ENCODE data around the gene NAA80. TPM values are rescaled to one million over a fixed set of nuclear protein-coding genes. Genes with fewer than 3 reads are reported as not detected.
A peak's percentile ranks its signal among the peaks of the same experiment; 100 is the strongest.

The NAA80 gene
- total RNA-seq, 2 donors from 2014 or later, result 4.4 to 11.2 TPM

DNA sequence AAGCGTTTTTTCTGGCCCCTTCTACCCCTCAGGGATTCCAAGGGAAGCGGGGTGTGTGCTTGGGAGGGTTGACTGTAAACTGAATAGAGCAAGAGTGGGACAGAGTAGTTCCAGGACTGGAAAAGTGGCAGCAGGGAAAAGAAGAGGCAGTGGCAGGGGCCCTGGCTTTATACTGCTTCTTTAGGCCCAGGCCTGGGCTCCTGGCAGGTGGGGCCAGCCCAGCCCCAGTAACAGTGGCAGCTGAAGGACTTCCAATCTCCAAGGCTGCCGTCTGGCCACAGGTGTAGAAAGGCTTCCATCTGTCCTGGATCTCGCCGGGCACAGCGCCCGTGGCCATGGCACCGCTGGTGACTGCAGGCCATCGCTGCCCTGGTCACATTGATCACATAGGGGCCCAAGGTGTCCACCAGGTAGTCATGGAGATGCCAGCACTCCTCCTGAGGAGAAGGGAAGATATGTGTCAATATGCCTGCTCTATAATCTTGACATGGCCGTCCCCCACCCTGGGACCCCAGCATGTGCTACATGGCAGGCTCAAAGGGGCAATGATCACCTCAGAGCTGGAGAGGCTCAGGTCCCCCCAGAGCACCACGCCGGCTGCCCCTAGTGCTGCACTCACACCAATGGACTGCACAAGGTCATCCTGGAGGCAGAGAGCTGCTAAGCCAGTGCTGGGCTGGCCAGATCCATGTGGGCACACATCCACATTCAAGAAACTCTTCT is 6.0 kb downstream of the NAA80 start:
- Histone ChIP-seq H3K4me3 (no peak overlapping the region), H3K4me1 (peaks cover 38% of the 10 kb centered on the region), H3K36me3 (replicated peaks in 1 of 2; ENCODE audit: insufficient read depth in 1 of 2, low read depth in 2 of 2) (peaks cover 4 to 18% of the 10 kb centered on the region in 2 donors), H3K27me3 (no peaks in the 10 kb centered on the region), H3K27ac (peak overlapping the region; percentile 65 to 99 (median 94)), H3K9me3 (no peaks in the 10 kb centered on the region)
- ATAC-seq (no peak), DNase-seq (peak in 3 of 4 donors; percentile 53 to 67 (median 59))
- WGBS, 2 donors, result 30 to 41% methylated on average over 8 to 12 of the region's 12 CpGs
- intact Hi-C loops (cut with DNase I), result no loop called here
- no peak for TF ChIP-seq CTCF (IDR thresholded peaks at IDR 0.05)
- TF ChIP-seq POLR2A (IDR thresholded peaks at IDR 0.05), result no peak

GRCh38 chr3:50292159-50293078 is 6.8 kb downstream of the NAA80 start, which contains the start of gene IFRD2:
IFRD2 (minus strand) TSS chr3:50292429; CDS start chr3:50292274, 155 bp downstream.
- TF ChIP-seq CTCF (IDR thresholded peaks at IDR 0.05) (no peak), POLR2A (IDR thresholded peaks at IDR 0.05) (peak; percentile 68 to 85 (median 78))
- WGBS, 2 donors, result 1 to 6% methylated on average over 4 to 64 of the region's 67 CpGs
- H3K4me3 ChIP-seq, result peak within 1 kb of the TSS; percentile 42 to 83
- no peaks in the 10 kb centered on the region for H3K9me3 ChIP-seq
- peaks cover 30% of the 10 kb centered on the region for H3K4me1 ChIP-seq
- ATAC-seq (peak; percentile 95), DNase-seq (peak; percentile 97 to 99 (median 98))
- peak within 1 kb of the TSS; percentile 92 to 99 (median 98) for H3K27ac ChIP-seq
- intact Hi-C loops (cut with DNase I), result no loop called here
- H3K27me3 ChIP-seq, result no peaks in the 10 kb centered on the region
- peaks cover 4 to 18% of the 10 kb centered on the region in 2 donors for H3K36me3 ChIP-seq (replicated peaks in 1 of 2; ENCODE audit: insufficient read depth in 1 of 2, low read depth in 2 of 2)

- intact Hi-C loops (cut with DNase I), result no loop called here
- H3K4me3 ChIP-seq, result no peak overlapping the region
These were observed 9.0 kb downstream of the NAA80 start for GRCh38 chr3:50290161-50290641.

GRCh38 chr3:50289130-50289529 is 10.1 kb downstream of the NAA80 start:
- TF ChIP-seq CTCF (IDR thresholded peaks at IDR 0.05) (no peak), POLR2A (IDR thresholded peaks at IDR 0.05) (no peak)
- no peak for DNase-seq
- 90 to 92% methylated on average over 2 to 5 of the region's 6 CpGs for WGBS, 2 donors

More at GRCh38 chr3:50290161-50290641, 9.0 kb downstream of the NAA80 start:
- H3K36me3 ChIP-seq (replicated peaks in 1 of 2; ENCODE audit: insufficient read depth in 1 of 2, low read depth in 2 of 2), result peaks cover 4 to 20% of the 10 kb centered on the region in 2 donors
- peaks cover 26% of the 10 kb centered on the region for H3K4me1 ChIP-seq
- ATAC-seq, result no peak
- H3K9me3 ChIP-seq, result no peaks in the 10 kb centered on the region
- no peak for TF ChIP-seq CTCF (IDR thresholded peaks at IDR 0.05)
- no peak for TF ChIP-seq POLR2A (IDR thresholded peaks at IDR 0.05)
- H3K27ac ChIP-seq, result no peak overlapping the region
- peak in 2 of 4 donors; percentile 25 to 30 for DNase-seq
- WGBS, 2 donors, result 87 to 88% methylated on average over 15 to 16 of the region's 16 CpGs
- H3K27me3 ChIP-seq, result no peaks in the 10 kb centered on the region

More at GRCh38 chr3:50289130-50289529, 10.1 kb downstream of the NAA80 start:
- Histone ChIP-seq H3K27ac (no peak overlapping the region), H3K36me3 (replicated peaks in 1 of 2; ENCODE audit: insufficient read depth in 1 of 2, low read depth in 2 of 2) (peaks cover 4 to 20% of the 10 kb centered on the region in 2 donors), H3K4me1 (peaks cover 26% of the 10 kb centered on the region), H3K4me3 (no peak overlapping the region), H3K9me3 (no peaks in the 10 kb centered on the region), H3K27me3 (no peaks in the 10 kb centered on the region)
- intact Hi-C loops (cut with DNase I), result no loop called here
- no peak for ATAC-seq

All from body of pancreas (tissue), 4 donors.